Measurements from ENCODE around the gene PLA2G4B. TPM values are rescaled to one million over a fixed set of nuclear protein-coding genes. Genes with fewer than 3 reads are reported as not detected.

PLA2G4B gene
- total RNA-seq, 1 donor from 2014 or later, result 4.3 TPM

- DNase-seq (ENCODE audit: low spot score), result no peak
These were observed 10.0 kb downstream of the PLA2G4B start for GRCh38 chr15:41848631-41849030.

- no peak for DNase-seq (ENCODE audit: low spot score)
These were observed 10.6 kb downstream of the PLA2G4B start for GRCh38 chr15:41849204-41849603.

- no peak for DNase-seq (ENCODE audit: low spot score)
These were observed 11.2 kb downstream of the PLA2G4B start for GRCh38 chr15:41849861-41850260.

- no peak for DNase-seq (ENCODE audit: low spot score)
These were observed 12.0 kb downstream of the PLA2G4B start for GRCh38 chr15:41850482-41851166.

GRCh38 chr15:41851167-41851523 lies 12.5 kb downstream of the PLA2G4B start:
- DNase-seq (ENCODE audit: low spot score), result no peak

- no peak for DNase-seq (ENCODE audit: low spot score)
These were observed 13.2 kb downstream of the PLA2G4B start for GRCh38 chr15:41851755-41852370.

- DNase-seq (ENCODE audit: low spot score), result no peak
These were observed 14.3 kb downstream of the PLA2G4B start for GRCh38 chr15:41852736-41853590.

- no peak for DNase-seq (ENCODE audit: low spot score)
These were observed 15.2 kb downstream of the PLA2G4B start for GRCh38 chr15:41853831-41854230.

GRCh38 chr15:41854443-41854842 lies 15.8 kb downstream of the PLA2G4B start:
- DNase-seq (ENCODE audit: low spot score), result no peak

GRCh38 chr15:41855261-41855961 lies 16.8 kb downstream of the PLA2G4B start:
- no peak for DNase-seq (ENCODE audit: low spot score)

GRCh38 chr15:41856262-41856661 lies 17.6 kb downstream of the PLA2G4B start:
- no peak for DNase-seq (ENCODE audit: low spot score)

- DNase-seq (ENCODE audit: low spot score), result no peak
These were observed 18.1 kb downstream of the PLA2G4B start for GRCh38 chr15:41856716-41857115.

- DNase-seq (ENCODE audit: low spot score), result no peak
These were observed 18.7 kb downstream of the PLA2G4B start for GRCh38 chr15:41857316-41857715.

- DNase-seq (ENCODE audit: low spot score), result no peak
These were observed 20.1 kb downstream of the PLA2G4B start for GRCh38 chr15:41858756-41859155.

- DNase-seq (ENCODE audit: low spot score), result no peak
These were observed 21.6 kb downstream of the PLA2G4B start for GRCh38 chr15:41860049-41860828.

- no peak for DNase-seq (ENCODE audit: low spot score)
These were observed 23.2 kb downstream of the PLA2G4B start for GRCh38 chr15:41861736-41862356.

GRCh38 chr15:41862515-41863116 lies 24.0 kb downstream of the PLA2G4B start:
- no peak for DNase-seq (ENCODE audit: low spot score)

GRCh38 chr15:41865490-41866055 lies 26.9 kb downstream of the PLA2G4B start:
- no peak for DNase-seq (ENCODE audit: low spot score)

- no peak for DNase-seq (ENCODE audit: low spot score)
These were observed 27.6 kb downstream of the PLA2G4B start for GRCh38 chr15:41866263-41866703.
